CD14-positive monocyte (primary cell): ENCODE measurements around the gene FITM2. TPM values are rescaled to one million over a fixed set of nuclear protein-coding genes. Genes with fewer than 3 reads are reported as not detected.

Experiments
- DNase-seq, 3 donors: peaks; one replicate each; pipeline ENCODE4 v3.0.0-alpha.2; 2011 to 2022
- H2AFZ ChIP-seq: 2 replicates; pipeline ENCODE4 v1.6.0; 2012; ENCODE audit warnings: mild to moderate bottlenecking, low read depth, low read length, inconsistent platforms; ENCODE audit not compliant: insufficient read depth, poor library complexity, severe bottlenecking
- H3K27ac ChIP-seq, 2 donors: 1 replicate in 1 of 2; 2 replicates in 1 of 2; pipeline ENCODE4 v1.5.1; 2012 to 2013; ENCODE audit warnings: low read length in 2 of 2, control low read depth in 1 of 2, inconsistent platforms in 1 of 2, low read depth in 1 of 2, mild to moderate bottlenecking in 1 of 2
- H3K27me3 ChIP-seq, 2 donors: one replicate each; pipeline versions ENCODE4 v1.6.0 to v1.6.1; 2011 to 2013; ENCODE audit warnings: low read length in 2 of 2; ENCODE audit not compliant: control insufficient read depth in 2 of 2, insufficient read depth in 2 of 2
- H3K36me3 ChIP-seq, 2 donors: replicated peaks in 1 of 2; 1 replicate in 1 of 2; 2 replicates in 1 of 2; pipeline versions ENCODE4 v1.5.1 to v1.6.1; 2012 to 2013; ENCODE audit warnings: low read length in 2 of 2, control low read depth in 1 of 2, inconsistent platforms in 1 of 2, mild to moderate bottlenecking in 1 of 2; ENCODE audit not compliant: insufficient read depth in 2 of 2, control insufficient read depth in 1 of 2
- H3K4me1 ChIP-seq, 2 donors: 1 replicate in 1 of 2; 2 replicates in 1 of 2; pipeline versions ENCODE4 v1.5.1 to v1.6.1; 2012 to 2013; ENCODE audit warnings: low read length in 2 of 2, control low read depth in 1 of 2, inconsistent platforms in 1 of 2, mild to moderate bottlenecking in 1 of 2, moderate library complexity in 1 of 2; ENCODE audit not compliant: insufficient read depth in 2 of 2, control insufficient read depth in 1 of 2
- H3K4me2 ChIP-seq: replicated peaks from 2 replicates; pipeline ENCODE3; 2012; ENCODE audit warnings: low read length, moderate library complexity, mild to moderate bottlenecking; ENCODE audit not compliant: poor library complexity, severe bottlenecking; ENCODE audit errors: extremely low read depth
- H3K4me3 ChIP-seq, 3 experiments: fragments of 200-600 bp in 1 of 3; sonication (generic) in 1 of 3; replicated peaks in 1 of 3; 1 replicate in 2 of 3; 2 replicates in 1 of 3; pipeline ENCODE4 v1.5.1; 2011 to 2013; ENCODE audit warnings: low read length in 3 of 3, mild to moderate bottlenecking in 3 of 3, control low read depth in 2 of 3, low read depth in 2 of 3, inconsistent platforms in 1 of 3, moderate library complexity in 1 of 3
- H3K79me2 ChIP-seq: 2 replicates; pipeline ENCODE4 v1.6.0; 2012; ENCODE audit warnings: mild to moderate bottlenecking, control low read depth, inconsistent platforms, low read length, moderate library complexity; ENCODE audit not compliant: insufficient read depth
- H3K9ac ChIP-seq: 2 replicates; pipeline ENCODE4 v1.6.0; 2017; ENCODE audit warnings: low read length, mild to moderate bottlenecking; ENCODE audit not compliant: insufficient read depth, poor library complexity, severe bottlenecking
- H3K9me3 ChIP-seq, 2 donors: replicated peaks in 1 of 2; 1 replicate in 1 of 2; 2 replicates in 1 of 2; pipeline versions ENCODE4 v1.5.1 to v1.6.1; 2012 to 2013; ENCODE audit warnings: low read length in 2 of 2, control low read depth in 1 of 2; ENCODE audit not compliant: control insufficient read depth in 1 of 2, insufficient read depth in 1 of 2
- H4K20me1 ChIP-seq: 2 replicates; pipeline ENCODE4 v1.6.0; 2012; ENCODE audit warnings: mild to moderate bottlenecking, low read length, control low read depth, moderate library complexity; ENCODE audit not compliant: insufficient read depth
- H3K27ac Mint-ChIP-seq, 7 donors: one replicate each; pipeline ENCODE4 v1.8.0; 2020; ENCODE audit warnings: mild to moderate bottlenecking in 7 of 7, mixed read lengths in 7 of 7, moderate library complexity in 6 of 7, inconsistent platforms in 2 of 7
- H3K27me3 Mint-ChIP-seq, 3 donors: one replicate each; pipeline ENCODE4 v1.8.0; 2021 to 2022; ENCODE audit warnings: low read depth in 3 of 3, mild to moderate bottlenecking in 3 of 3, mixed read lengths in 3 of 3, moderate library complexity in 3 of 3, inconsistent platforms in 1 of 3
- H3K36me3 Mint-ChIP-seq, 2 donors: one replicate each; pipeline ENCODE4 v1.8.0; 2020; ENCODE audit warnings: mixed read lengths in 2 of 2, inconsistent platforms in 1 of 2, mild to moderate bottlenecking in 1 of 2
- H3K4me1 Mint-ChIP-seq: one replicate; pipeline ENCODE4 v1.8.0; 2020; ENCODE audit warnings: mild to moderate bottlenecking, mixed read lengths
- H3K4me3 Mint-ChIP-seq, 2 donors: one replicate each; pipeline ENCODE4 v1.8.0; 2020; ENCODE audit warnings: mild to moderate bottlenecking in 2 of 2, mixed read lengths in 2 of 2, moderate library complexity in 1 of 2
- H3K9me3 Mint-ChIP-seq, 7 donors: one replicate each; pipeline ENCODE4 v1.8.0; 2020 to 2022; ENCODE audit warnings: mixed read lengths in 7 of 7, mild to moderate bottlenecking in 6 of 7, moderate library complexity in 6 of 7, inconsistent platforms in 2 of 7
- CTCF ChIP-seq: fragments of 200-600 bp; IDR thresholded peaks from one replicate; pipeline ENCODE4 v1.8.0; 2022; ENCODE audit warnings: antibody characterized with exemption, mild to moderate bottlenecking
- WGBS: methylation state at CpG from one replicate; pipeline ENCODE4 v1.1.5; 2013; ENCODE audit warnings: missing lambda C conversion rate; ENCODE audit not compliant: insufficient coverage; 5-methylcytosine and 5-hydroxymethylcytosine counted together
- intact Hi-C, 2 donors: fragments of 100-400 bp; cut with micrococcal nuclease; formaldehyde crosslinking; loops; one replicate each; pipeline versions ENCODE4 v1.15.0 to v1.15.1; 2023
- polyA plus RNA-seq, 3 donors: library from polyadenylated mRNA; depleted of rRNA in 1 of 3; unstranded in 2 of 3; stranded (reverse) in 1 of 3; fragments of 300-500 nt in 2 of 3; fragments of >200 nt in 1 of 3; fragmentation: Illumina TruSeq in 2 of 3; gene quantifications; 1 replicate in 2 of 3; 2 replicates in 1 of 3; pipeline ENCODE4 v1.2.3, GENCODE V29; 2012 to 2021

FITM2 gene
- polyA plus RNA-seq, 3 donors = 0.32 to 2.2 (median 0.69) TPM

GRCh38 chr20:44255942-44256341 lies 55.1 kb downstream of the FITM2 start:
- no peak overlapping the region for H3K27ac Mint-ChIP-seq

GRCh38 chr20:44254073-44254472 lies 56.9 kb downstream of the FITM2 start:
- Histone ChIP-seq H4K20me1 (no peaks in the 10 kb centered on the region), H3K36me3 (no peaks in the 10 kb centered on the region), H3K4me1 (no peaks in the 10 kb centered on the region), H3K27me3 (no peaks in the 10 kb centered on the region), H3K9ac (no peak overlapping the region), H3K4me3 (no peak overlapping the region), H2AFZ (no peak overlapping the region), H3K79me2 (no peaks in the 10 kb centered on the region), H3K9me3 (no peaks in the 10 kb centered on the region), H3K4me2 (no peak overlapping the region), H3K27ac (no peak overlapping the region)
- Mint-ChIP-seq H3K36me3 (no peaks in the 10 kb centered on the region), H3K27me3 (peaks cover 0 to 8% (median 2%) of the 10 kb centered on the region in 3 donors), H3K4me3 (peak overlapping the region in 1 of 2 donors; percentile 12), H3K4me1 (no peaks in the 10 kb centered on the region), H3K9me3 (peaks cover 0 to 2% (median 0%) of the 10 kb centered on the region in 7 donors), H3K27ac (no peak overlapping the region)
- intact Hi-C loops = no loop called here
- DNase-seq = no peak
- TF ChIP-seq CTCF = no peak
- 100% methylated on average over 6 of the region's 8 CpGs for WGBS

More at GRCh38 chr20:44255942-44256341, 55.1 kb downstream of the FITM2 start:
- no peaks in the 10 kb centered on the region for H3K79me2 ChIP-seq
- Mint-ChIP-seq H3K4me3 (no peak overlapping the region), H3K9me3 (peaks cover 0 to 2% (median 0%) of the 10 kb centered on the region in 7 donors), H3K4me1 (no peaks in the 10 kb centered on the region), H3K36me3 (no peaks in the 10 kb centered on the region), H3K27me3 (peaks cover 0 to 4% (median 2%) of the 10 kb centered on the region in 3 donors)
- no peak overlapping the region for H3K4me3 ChIP-seq
- H3K4me1 ChIP-seq = no peaks in the 10 kb centered on the region
- no peak overlapping the region for H2AFZ ChIP-seq
- H3K9me3 ChIP-seq = no peaks in the 10 kb centered on the region
- intact Hi-C loops = no loop called here
- no CpG with 5 or more reads among the region's 1 CpG for WGBS
- no peak overlapping the region for H3K4me2 ChIP-seq
- H3K36me3 ChIP-seq = no peaks in the 10 kb centered on the region
- no peak for DNase-seq
- no peaks in the 10 kb centered on the region for H3K27me3 ChIP-seq
- no peak for TF ChIP-seq CTCF
- no peaks in the 10 kb centered on the region for H4K20me1 ChIP-seq
- H3K9ac ChIP-seq = no peak overlapping the region
- no peak overlapping the region for H3K27ac ChIP-seq
